Measurements from ENCODE around the gene MED25.

The MED25 gene

GRCh38 chr19:49857061-49857837 is 39.2 kb downstream of the MED25 start:
- DNase-seq (ENCODE audit: low read depth, low spot score): no peak

- DNase-seq (ENCODE audit: low read depth, low spot score): no peak
Measured at GRCh38 chr19:49857838-49858087, 39.7 kb downstream of the MED25 start.

- DNase-seq (ENCODE audit: low read depth, low spot score): peak; percentile 45
Measured at GRCh38 chr19:49858088-49858985, 40.2 kb downstream of the MED25 start.

- DNase-seq (ENCODE audit: low read depth, low spot score): no peak
Measured at GRCh38 chr19:49859682-49860335, 41.7 kb downstream of the MED25 start.

GRCh38 chr19:49860336-49861102 is 42.4 kb downstream of the MED25 start:
- DNase-seq (ENCODE audit: low read depth, low spot score): no peak

- DNase-seq (ENCODE audit: low read depth, low spot score): peak; percentile 70
Measured at GRCh38 chr19:49861107-49861506, 43.0 kb downstream of the MED25 start.

GRCh38 chr19:49861541-49862378 is 43.7 kb downstream of the MED25 start:
- no peak for DNase-seq (ENCODE audit: low read depth, low spot score)

GRCh38 chr19:49862391-49863253 is 44.5 kb downstream of the MED25 start:
- DNase-seq (ENCODE audit: low read depth, low spot score): peak; percentile 40

- no peak for DNase-seq (ENCODE audit: low read depth, low spot score)
Measured at GRCh38 chr19:49863254-49863934, 45.3 kb downstream of the MED25 start.

GRCh38 chr19:49863935-49864320 is 45.8 kb downstream of the MED25 start:
- no peak for DNase-seq (ENCODE audit: low read depth, low spot score)

GRCh38 chr19:49864890-49865289 is 46.8 kb downstream of the MED25 start:
- no peak for DNase-seq (ENCODE audit: low read depth, low spot score)

GRCh38 chr19:49866933-49867782 is 49.1 kb downstream of the MED25 start, which contains the start of gene PNKP:
PNKP (minus strand) TSS chr19:49867576; CDS start chr19:49867204, 372 bp downstream.
- DNase-seq (ENCODE audit: low read depth, low spot score): peak; percentile 97

- DNase-seq (ENCODE audit: low read depth, low spot score): no peak
Measured at GRCh38 chr19:49869009-49869483, 51.0 kb downstream of the MED25 start.

- DNase-seq (ENCODE audit: low read depth, low spot score): peak; percentile 100
Measured at GRCh38 chr19:49869484-49870308, 51.6 kb downstream of the MED25 start.

- no peak for DNase-seq (ENCODE audit: low read depth, low spot score)
Measured at GRCh38 chr19:49870309-49870901, 52.3 kb downstream of the MED25 start.

GRCh38 chr19:49871349-49871985 is 53.4 kb downstream of the MED25 start:
- no peak for DNase-seq (ENCODE audit: low read depth, low spot score)

Data from astrocyte of the hippocampus (primary cell).